Large intestine (tissue), 3 donors: ENCODE data around the gene PXDC1. TPM values are rescaled to one million over a fixed set of nuclear protein-coding genes. Genes with fewer than 3 reads are reported as not detected.
"Not testable (repeated sequence)": the region's sequence is repeated elsewhere in the genome, so short reads cannot be mapped to it uniquely, and the experiment has no call there.

Experiments used
- DNase-seq, 2 donors: peaks; one replicate each; pipeline versions ENCODE4 v3.0.0 to v3.0.0-alpha.2; 2013
- H3K27ac ChIP-seq: one replicate; pipeline ENCODE4 v1.5.1; 2013; ENCODE audit warnings: low read length
- H3K27me3 ChIP-seq: 2 replicates; pipeline ENCODE4 v1.6.1; 2013; ENCODE audit warnings: low read length; ENCODE audit not compliant: control insufficient read depth, insufficient read depth
- H3K36me3 ChIP-seq: 2 replicates; pipeline ENCODE4 v1.6.1; 2013; ENCODE audit warnings: low read length; ENCODE audit not compliant: control insufficient read depth, insufficient read depth
- H3K4me1 ChIP-seq: one replicate; pipeline ENCODE4 v1.6.1; 2013; ENCODE audit warnings: low read length; ENCODE audit not compliant: control insufficient read depth, insufficient read depth
- H3K4me3 ChIP-seq: one replicate; pipeline ENCODE4 v1.5.1; 2013; ENCODE audit warnings: low read length
- H3K9me3 ChIP-seq: one replicate; pipeline ENCODE4 v1.6.1; 2013; ENCODE audit warnings: mild to moderate bottlenecking, low read depth, low read length, moderate library complexity; ENCODE audit not compliant: control insufficient read depth
- WGBS: methylation state at CpG from one replicate; pipeline ENCODE4 v1.1.5; 2013; ENCODE audit warnings: low lambda C conversion rate; ENCODE audit not compliant: insufficient coverage; 5-methylcytosine and 5-hydroxymethylcytosine counted together
- polyA plus RNA-seq: library from polyadenylated mRNA; unstranded; fragments of 120-200 nt; gene quantifications from one replicate; pipeline ENCODE4 v1.2.1, GENCODE V29; 2013

Gene PXDC1
- polyA plus RNA-seq, 1 donor = 52.3 TPM

DNA sequence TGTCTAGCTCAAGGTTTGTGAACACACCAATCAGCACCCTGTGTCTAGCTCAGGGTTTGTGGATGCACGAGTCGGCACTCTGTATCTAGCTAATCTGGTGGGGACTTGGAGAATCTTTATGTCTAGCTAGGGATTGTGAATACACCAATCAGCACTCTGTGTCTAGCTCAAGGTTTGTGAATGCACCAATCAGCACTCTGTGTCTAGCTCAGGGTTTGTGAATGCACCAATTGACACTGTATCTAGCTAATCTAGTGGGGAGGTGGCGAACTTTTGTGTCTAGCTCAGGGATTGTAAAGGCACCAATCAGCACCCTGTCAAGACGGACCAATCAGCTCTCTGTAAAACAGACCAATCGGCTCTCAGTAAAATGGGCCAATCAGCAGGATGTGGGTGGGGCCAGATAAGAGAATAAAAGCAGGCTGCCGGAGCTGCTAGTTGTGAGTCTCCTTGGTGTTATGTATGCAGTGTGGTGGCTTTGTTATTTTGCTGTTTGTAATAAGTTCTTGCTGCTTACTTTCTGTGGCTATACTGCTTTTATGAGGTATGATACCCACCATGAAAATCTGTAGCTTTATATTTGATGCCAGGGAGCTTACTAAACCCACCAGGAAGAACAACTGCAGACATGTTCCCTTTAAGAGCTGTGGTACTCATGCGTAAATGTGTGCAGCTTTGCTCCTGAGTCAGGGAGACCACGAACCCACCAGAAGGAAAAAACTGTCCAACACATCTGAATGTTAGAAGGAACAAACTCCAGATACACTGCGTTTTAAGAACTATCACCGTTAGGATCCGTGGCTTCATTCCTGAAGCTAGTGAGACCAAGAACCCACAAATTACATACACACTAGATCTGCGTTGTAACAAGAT is 20.9 kb upstream of the PXDC1 start:
- no CpG with 5 or more reads among the region's 12 CpGs for WGBS
- H3K27me3 ChIP-seq, H3K4me3 ChIP-seq, H3K9me3 ChIP-seq, H3K27ac ChIP-seq, H3K4me1 ChIP-seq, DNase-seq, H3K36me3 ChIP-seq: not testable (repeated sequence)

DNA sequence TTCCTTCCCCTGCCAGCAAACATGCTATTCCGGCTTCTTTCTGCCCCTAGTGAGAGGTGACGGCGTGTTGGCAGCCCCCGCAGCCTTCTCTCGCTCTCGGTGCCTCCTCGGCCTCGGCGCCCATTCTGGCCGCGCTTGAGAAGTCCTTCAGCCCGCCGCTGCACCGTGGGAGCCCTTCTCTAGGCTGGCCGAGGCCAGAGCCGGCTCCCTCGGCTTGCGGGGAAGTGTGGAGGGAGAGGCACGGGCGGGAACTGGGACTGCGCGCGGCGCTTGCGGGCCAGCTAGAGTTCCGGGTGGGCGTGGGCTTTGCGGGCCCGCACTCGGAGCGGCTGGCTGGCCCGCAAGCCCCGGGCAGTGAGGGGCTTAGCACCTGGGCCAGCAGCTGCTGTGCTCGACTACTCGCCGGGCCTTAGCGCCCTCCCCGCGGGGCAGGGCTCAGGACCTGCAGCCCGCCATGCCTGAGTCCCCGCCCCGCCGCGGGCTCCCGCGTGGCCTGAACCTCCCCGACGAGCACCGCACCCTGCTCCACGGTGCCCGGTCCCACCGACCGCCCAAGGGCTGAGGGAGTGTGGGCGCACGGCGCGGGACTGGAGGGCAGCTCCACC is 20.0 kb upstream of the PXDC1 start:
- Histone ChIP-seq H3K36me3 (no peaks in the 10 kb centered on the region), H3K9me3 (peaks cover 3% of the 10 kb centered on the region), H3K27ac (no peak overlapping the region), H3K4me3 (no peak overlapping the region), H3K4me1 (no peaks in the 10 kb centered on the region), H3K27me3 (peaks cover 2% of the 10 kb centered on the region)
- no peak for DNase-seq
- no CpG with 5 or more reads among the region's 57 CpGs for WGBS

DNA sequence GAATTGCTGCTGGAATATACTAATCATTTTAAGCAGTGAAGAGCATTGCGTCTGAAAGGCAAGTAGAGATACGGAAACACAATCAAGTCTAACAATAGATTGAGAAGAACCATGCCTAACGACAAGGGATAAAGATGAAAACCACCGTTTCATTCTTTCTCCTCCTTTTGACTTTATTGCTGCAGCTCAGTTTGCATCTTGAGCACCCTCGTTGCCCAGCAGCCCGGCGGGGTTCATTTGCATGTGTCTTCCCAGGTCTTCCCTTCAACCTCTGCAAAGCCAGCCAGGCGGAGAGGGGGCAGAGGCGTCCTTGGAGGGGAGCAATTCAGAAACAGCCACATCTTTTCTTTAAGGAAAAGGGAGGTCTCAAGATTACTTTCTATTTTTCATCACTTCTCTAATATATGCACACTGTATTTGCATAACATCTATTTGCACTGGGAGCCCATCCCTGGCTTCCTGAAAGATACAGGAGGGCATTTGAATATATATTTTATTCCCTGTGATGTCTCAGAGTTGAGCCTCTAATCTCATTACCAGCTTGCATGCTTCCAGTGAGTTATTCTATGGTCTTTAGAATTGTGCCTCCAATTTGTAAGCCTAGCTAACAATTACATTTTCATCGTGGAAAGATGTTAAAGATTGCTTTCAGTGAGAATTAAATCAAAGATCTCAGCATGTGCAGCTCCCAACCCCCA is 18.7 kb upstream of the PXDC1 start:
- Histone ChIP-seq H3K27me3 (peaks cover 2% of the 10 kb centered on the region), H3K27ac (no peak overlapping the region), H3K9me3 (peaks cover 3% of the 10 kb centered on the region), H3K36me3 (no peaks in the 10 kb centered on the region), H3K4me3 (no peak overlapping the region), H3K4me1 (no peaks in the 10 kb centered on the region)
- no peak for DNase-seq
- WGBS = 22% methylated on average over 3 of the region's 10 CpGs

DNA sequence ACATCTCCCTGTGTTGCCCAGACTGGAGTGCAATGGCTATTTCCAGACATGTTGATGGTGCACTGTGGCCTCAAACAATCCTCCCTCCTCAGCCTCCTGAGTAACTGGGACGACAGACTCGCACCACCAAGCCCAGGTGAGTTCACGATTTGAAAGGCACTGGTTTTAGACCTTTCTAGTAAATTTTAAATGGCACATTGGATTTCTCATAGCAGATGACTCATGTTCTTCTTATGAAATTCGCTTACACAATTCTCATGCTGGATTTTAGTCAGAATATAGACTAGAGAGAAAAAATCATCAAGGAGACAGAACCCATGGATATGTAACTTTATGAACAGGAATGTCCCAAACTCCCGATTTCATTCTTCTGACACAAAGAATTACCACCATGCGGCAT is 18.1 kb upstream of the PXDC1 start:
- no peaks in the 10 kb centered on the region for H3K4me1 ChIP-seq
- H3K9me3 ChIP-seq = peaks cover 3% of the 10 kb centered on the region
- H3K27ac ChIP-seq = no peak overlapping the region
- peaks cover 2% of the 10 kb centered on the region for H3K27me3 ChIP-seq
- no peaks in the 10 kb centered on the region for H3K36me3 ChIP-seq
- no peak overlapping the region for H3K4me3 ChIP-seq
- DNase-seq = no peak
- 100% methylated on average over 1 of the region's 6 CpGs for WGBS

DNA sequence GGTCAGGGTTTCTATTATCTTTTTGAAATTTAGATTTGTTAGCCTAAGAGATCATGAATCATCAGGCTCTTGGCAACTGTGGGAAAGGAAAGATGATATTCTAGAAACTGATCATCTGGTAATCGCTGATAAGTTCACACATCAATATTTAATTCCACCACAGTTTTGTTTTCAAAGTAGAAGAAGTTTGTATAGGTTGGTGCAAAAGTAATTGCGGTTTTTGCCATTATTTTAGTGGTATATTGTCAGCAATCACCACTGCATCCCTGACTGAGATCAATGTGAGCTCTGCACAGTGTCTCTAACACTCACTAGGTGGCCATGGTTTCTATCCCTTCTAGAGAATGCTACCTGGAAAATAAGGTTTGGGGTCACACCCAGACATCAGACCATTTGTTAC is 17.0 kb upstream of the PXDC1 start:
- Histone ChIP-seq H3K4me1 (no peaks in the 10 kb centered on the region), H3K27ac (no peak overlapping the region), H3K9me3 (peaks cover 3% of the 10 kb centered on the region), H3K27me3 (peaks cover 2% of the 10 kb centered on the region), H3K4me3 (no peak overlapping the region), H3K36me3 (no peaks in the 10 kb centered on the region)
- no CpG with 5 or more reads among the region's 2 CpGs for WGBS
- DNase-seq = no peak

DNA sequence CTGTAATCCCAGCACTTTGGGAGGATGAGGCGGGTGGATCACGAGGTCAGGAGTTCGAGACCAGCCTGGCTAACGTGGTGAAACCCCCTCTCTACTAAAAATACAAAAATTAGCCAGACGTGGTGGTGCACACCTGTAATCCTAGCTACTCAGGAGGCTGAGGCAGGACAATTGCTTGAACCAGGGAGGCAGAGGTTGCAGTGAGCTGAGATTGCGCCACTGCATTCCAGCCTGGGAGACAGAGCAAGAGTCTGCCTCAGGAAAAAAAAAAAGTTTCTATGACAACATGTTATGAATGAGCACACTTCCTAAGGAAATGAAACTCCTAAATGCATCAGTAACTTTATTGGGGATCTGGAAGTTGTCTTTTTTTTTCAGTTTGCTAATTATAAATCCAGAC is 16.0 kb upstream of the PXDC1 start:
- not testable (repeated sequence) for H3K9me3 ChIP-seq, H3K4me1 ChIP-seq, H3K27me3 ChIP-seq, DNase-seq, H3K36me3 ChIP-seq, H3K27ac ChIP-seq, H3K4me3 ChIP-seq
- no CpG with 5 or more reads among the region's 6 CpGs for WGBS

DNA sequence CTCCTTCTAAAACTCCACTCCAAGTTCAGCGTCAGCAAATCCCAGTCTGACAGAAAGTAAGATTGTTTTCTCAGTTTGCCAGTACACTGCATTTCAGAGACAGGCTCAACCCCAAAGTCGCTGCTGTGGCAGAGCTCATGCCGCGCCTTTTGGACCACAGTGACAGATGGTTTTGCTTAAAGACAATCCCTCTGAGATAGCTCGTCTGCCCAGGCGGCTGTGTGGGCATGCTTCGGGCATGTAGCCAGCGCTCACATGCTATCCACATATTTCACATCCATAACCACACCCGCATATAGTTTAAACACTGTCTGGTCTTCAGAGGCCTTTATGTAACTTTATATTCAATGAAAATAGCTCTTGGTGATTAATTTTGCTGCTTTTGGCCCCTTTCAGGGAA is 14.7 kb upstream of the PXDC1 start:
- peaks cover 2% of the 10 kb centered on the region for H3K27me3 ChIP-seq
- WGBS = no CpG with 5 or more reads among the region's 9 CpGs
- no peak overlapping the region for H3K27ac ChIP-seq
- H3K36me3 ChIP-seq = no peaks in the 10 kb centered on the region
- H3K9me3 ChIP-seq = peaks cover 4% of the 10 kb centered on the region
- no peaks in the 10 kb centered on the region for H3K4me1 ChIP-seq
- no peak overlapping the region for H3K4me3 ChIP-seq
- no peak for DNase-seq

DNA sequence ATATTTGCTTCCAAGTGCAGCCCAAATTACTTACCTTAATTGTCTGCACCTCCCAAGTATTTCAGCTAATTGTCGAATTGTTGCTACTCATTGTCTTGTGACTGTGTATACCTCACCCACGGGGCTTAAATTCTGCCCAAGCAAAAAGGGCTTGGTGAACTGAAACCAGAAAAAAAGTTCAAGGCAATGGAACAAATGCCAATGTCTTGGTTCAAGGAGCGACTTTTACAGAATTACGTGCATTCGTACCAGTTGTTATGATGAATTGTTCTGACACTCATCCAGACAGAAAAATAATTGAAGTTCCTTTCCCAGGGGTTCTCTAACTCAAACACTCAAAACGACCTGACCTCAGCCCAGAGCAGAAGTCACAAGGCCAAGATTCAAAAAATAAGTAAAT is 13.9 kb upstream of the PXDC1 start:
- no peak overlapping the region for H3K4me3 ChIP-seq
- H3K4me1 ChIP-seq = no peaks in the 10 kb centered on the region
- H3K27me3 ChIP-seq = peaks cover 2% of the 10 kb centered on the region
- H3K9me3 ChIP-seq = peaks cover 4% of the 10 kb centered on the region
- no peak for DNase-seq
- H3K36me3 ChIP-seq = no peaks in the 10 kb centered on the region
- no CpG with 5 or more reads among the region's 6 CpGs for WGBS
- no peak overlapping the region for H3K27ac ChIP-seq

DNA sequence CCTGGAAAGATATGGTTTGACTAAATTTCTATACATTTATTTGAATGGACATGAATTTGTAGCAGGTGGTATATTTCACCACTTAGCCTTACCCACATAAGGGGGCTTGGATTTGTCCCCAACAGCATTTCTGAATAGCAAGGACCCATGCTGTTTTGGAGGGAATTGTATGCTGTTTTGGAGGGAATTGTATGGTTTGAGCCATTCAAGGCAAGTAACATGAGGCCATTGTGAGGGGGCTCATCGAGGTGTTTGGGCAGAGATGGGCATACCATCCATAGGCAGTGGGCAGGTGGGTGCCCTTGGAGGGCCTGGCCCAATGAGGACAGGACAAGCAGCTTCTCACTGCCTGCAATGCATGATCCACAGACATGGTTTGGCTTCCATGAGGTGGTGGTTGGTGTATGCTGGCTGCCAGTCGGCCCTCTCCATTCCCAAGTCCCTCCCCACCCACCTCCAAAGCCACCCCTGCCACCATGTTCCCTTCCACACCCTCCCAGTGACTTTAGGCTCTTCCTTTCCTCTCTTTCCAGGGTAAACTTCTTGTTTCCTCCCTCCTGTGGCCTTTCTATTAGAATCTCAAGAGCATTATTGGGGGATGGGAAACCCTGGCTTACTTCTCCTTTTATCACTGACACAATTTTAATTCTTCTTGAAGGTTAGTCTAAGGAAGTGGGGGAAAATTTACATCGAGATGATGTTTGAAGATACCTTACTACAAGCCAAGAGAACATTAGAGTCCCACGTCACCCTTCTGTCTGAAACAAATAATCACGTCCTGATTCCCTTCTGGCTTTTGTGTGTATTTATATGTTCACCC is 13.2 kb upstream of the PXDC1 start:
- H3K4me1 ChIP-seq = no peaks in the 10 kb centered on the region
- H3K27ac ChIP-seq = no peak overlapping the region
- 100% methylated on average over 1 of the region's 5 CpGs for WGBS

DNA sequence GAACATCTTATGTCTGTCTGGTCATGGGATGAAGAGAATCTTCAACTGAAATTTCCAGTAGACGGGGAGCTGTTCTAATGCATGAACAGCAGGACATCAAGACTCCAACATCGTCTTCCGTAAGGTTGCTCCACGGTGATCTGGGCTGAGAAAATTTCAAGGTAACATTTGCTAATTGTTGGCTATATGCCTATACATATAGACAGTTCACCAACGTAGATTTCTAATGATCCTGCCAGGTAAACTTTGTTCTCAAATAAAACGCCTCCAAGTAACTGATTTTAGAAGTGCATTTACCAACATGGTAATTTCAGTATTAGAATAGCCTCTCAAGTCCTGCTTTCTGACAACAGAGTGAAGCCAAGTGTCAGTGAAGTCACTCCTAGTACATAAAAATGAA is 11.3 kb upstream of the PXDC1 start:
- no CpG with 5 or more reads among the region's 6 CpGs for WGBS
- Histone ChIP-seq H3K36me3 (no peaks in the 10 kb centered on the region), H3K27ac (no peak overlapping the region), H3K4me1 (no peaks in the 10 kb centered on the region), H3K4me3 (no peak overlapping the region), H3K9me3 (peaks cover 9% of the 10 kb centered on the region), H3K27me3 (no peaks in the 10 kb centered on the region)
- DNase-seq = no peak

More for the DNA sequence above, 13.2 kb upstream of the PXDC1 start:
- H3K27me3 ChIP-seq = no peaks in the 10 kb centered on the region
- DNase-seq = no peak
- H3K9me3 ChIP-seq = peaks cover 4% of the 10 kb centered on the region
- no peaks in the 10 kb centered on the region for H3K36me3 ChIP-seq
- no peak overlapping the region for H3K4me3 ChIP-seq
